HEK293T (cell line): ENCODE results near the gene STK32A.

ENCODE experiments used
- BHLHE40 ChIP-seq: fragments of 450-650 bp; IDR thresholded peaks from 2 replicates; pipeline ENCODE4 v1.6.1; 2016; ENCODE audit warnings: mild to moderate bottlenecking, moderate library complexity, borderline replicate concordance
- ELF4 ChIP-seq: fragments of 450-650 bp; IDR thresholded peaks from 2 replicates; pipeline ENCODE4 v1.6.1; 2017; ENCODE audit warnings: antibody characterized with exemption
- FOXA1 ChIP-seq: fragments of 450-650 bp; IDR thresholded peaks from 2 replicates; pipeline ENCODE4 v1.6.1; 2016; ENCODE audit warnings: mild to moderate bottlenecking
- FOXM1 ChIP-seq: fragments of 450-650 bp; IDR thresholded peaks from 2 replicates; pipeline ENCODE4 v1.6.1; 2017; ENCODE audit warnings: mild to moderate bottlenecking, borderline replicate concordance
- HDGF ChIP-seq: fragments of 450-650 bp; IDR thresholded peaks from 2 replicates; pipeline ENCODE4 v1.6.1; 2017; ENCODE audit warnings: antibody characterized with exemption, borderline replicate concordance
- LEF1 ChIP-seq: fragments of 450-650 bp; IDR thresholded peaks from 2 replicates; pipeline ENCODE4 v1.6.1; 2017; ENCODE audit warnings: mild to moderate bottlenecking, borderline replicate concordance
- SP1 ChIP-seq: fragments of 450-650 bp; IDR thresholded peaks from 2 replicates; pipeline ENCODE4 v1.6.1; 2017
- SUZ12 ChIP-seq: fragments of 450-650 bp; IDR thresholded peaks from 2 replicates; pipeline ENCODE4 v1.6.1; 2016; ENCODE audit warnings: mild to moderate bottlenecking
- ZNF384 ChIP-seq: fragments of 450-650 bp; IDR thresholded peaks from 2 replicates; pipeline ENCODE4 v1.6.1; 2016

GRCh38 chr5:147321569-147321968 lies 86.7 kb downstream of the STK32A start:
- TF ChIP-seq ZNF384 (no peak), SUZ12 (no peak), HDGF (no peak), LEF1 (no peak), FOXA1 (no peak), BHLHE40 (no peak), ELF4 (no peak), FOXM1 (no peak), SP1 (no peak)
